IPS-15b (cell line): ENCODE measurements around the gene EPHA1.
A peak's percentile ranks its signal among the peaks of the same experiment; 100 is the strongest.

Source experiments
- H3K27me3 ChIP-seq: one replicate; pipeline ENCODE4 v1.6.1; 2013; ENCODE audit warnings: low read length; ENCODE audit not compliant: control insufficient read depth, insufficient read depth
- H3K36me3 ChIP-seq: one replicate; pipeline ENCODE4 v1.6.1; 2013; ENCODE audit warnings: low read length; ENCODE audit not compliant: control insufficient read depth, insufficient read depth
- H3K4me1 ChIP-seq: one replicate; pipeline ENCODE4 v1.6.1; 2013; ENCODE audit warnings: mild to moderate bottlenecking, low read length; ENCODE audit not compliant: control insufficient read depth, insufficient read depth
- H3K4me3 ChIP-seq: one replicate; pipeline ENCODE4 v1.5.1; 2013; ENCODE audit warnings: low read depth, low read length
- H3K9ac ChIP-seq: one replicate; pipeline ENCODE4 v1.6.1; 2013; ENCODE audit warnings: low read depth, mild to moderate bottlenecking, low read length
- H3K9me3 ChIP-seq: one replicate; pipeline ENCODE4 v1.6.1; 2013; ENCODE audit warnings: mild to moderate bottlenecking, low read length; ENCODE audit not compliant: control insufficient read depth, insufficient read depth

Gene EPHA1

GRCh38 chr7:143345428-143345900 lies 63.2 kb downstream of the EPHA1 start:
- H3K9me3 ChIP-seq, result no peaks in the 10 kb centered on the region
- H3K36me3 ChIP-seq, result no peaks in the 10 kb centered on the region
- H3K9ac ChIP-seq, result peak overlapping the region; percentile 32
- H3K4me1 ChIP-seq, result peaks cover 3% of the 10 kb centered on the region
- H3K27me3 ChIP-seq, result peaks cover 6% of the 10 kb centered on the region
- H3K4me3 ChIP-seq, result peak overlapping the region; percentile 45

- peaks cover 3% of the 10 kb centered on the region for H3K4me1 ChIP-seq
- H3K9ac ChIP-seq, result no peak overlapping the region
- peaks cover 6% of the 10 kb centered on the region for H3K27me3 ChIP-seq
- no peak overlapping the region for H3K4me3 ChIP-seq
- no peaks in the 10 kb centered on the region for H3K36me3 ChIP-seq
- H3K9me3 ChIP-seq, result no peaks in the 10 kb centered on the region
Observed at GRCh38 chr7:143343596-143343995, 65.1 kb downstream of the EPHA1 start.

DNA sequence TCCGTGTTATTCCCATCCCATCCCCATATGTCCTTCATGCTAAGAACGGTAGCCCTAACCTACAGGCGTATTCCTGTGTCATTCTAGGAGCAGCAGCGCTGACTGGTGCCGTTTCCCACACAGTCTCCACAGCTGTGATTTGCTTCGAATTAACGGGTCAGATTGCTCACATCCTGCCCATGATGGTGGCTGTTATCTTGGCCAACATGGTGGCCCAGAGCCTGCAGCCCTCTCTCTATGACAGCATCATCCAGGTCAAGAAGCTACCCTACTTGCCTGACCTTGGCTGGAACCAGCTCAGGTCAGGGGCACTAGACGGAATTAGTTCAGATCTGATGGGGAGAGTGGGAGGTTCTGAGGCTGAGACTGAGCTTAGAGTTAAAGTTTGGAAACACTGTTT lies 66.8 kb downstream of the EPHA1 start:
- peaks cover 5% of the 10 kb centered on the region for H3K27me3 ChIP-seq
- no peaks in the 10 kb centered on the region for H3K9me3 ChIP-seq
- H3K4me3 ChIP-seq, result no peak overlapping the region
- H3K4me1 ChIP-seq, result peaks cover 3% of the 10 kb centered on the region
- H3K9ac ChIP-seq, result no peak overlapping the region
- H3K36me3 ChIP-seq, result no peaks in the 10 kb centered on the region
